NCI-H1694 treated with DMSO at 0.1 percent for 48 hours (cell line): ENCODE results near the gene RPL36AL.

ENCODE experiments used
- DNase-seq: peaks from one replicate; lab custom pipeline; 2025; lab: John Stamatoyannopoulos, UW

RPL36AL gene

GRCh38 chr14:49581209-49582112 is 39.0 kb downstream of the RPL36AL start:
- no peak for DNase-seq

GRCh38 chr14:49579841-49580240 is 40.6 kb downstream of the RPL36AL start:
- no peak for DNase-seq

GRCh38 chr14:49578141-49578540 is 42.3 kb downstream of the RPL36AL start:
- no peak for DNase-seq

- DNase-seq, result no peak
Observed at GRCh38 chr14:49574038-49574437, 46.4 kb downstream of the RPL36AL start.

- no peak for DNase-seq
Observed at GRCh38 chr14:49569281-49569680, 51.1 kb downstream of the RPL36AL start.
